Common myeloid progenitor, CD34-positive (primary cell): ENCODE data around the gene GYPB. TPM values are rescaled to one million over a fixed set of nuclear protein-coding genes. Genes with fewer than 3 reads are reported as not detected.
"Not testable (repeated sequence)": the region's sequence is repeated elsewhere in the genome, so short reads cannot be mapped to it uniquely, and the experiment has no call there.

Experiments used
- CTCF ChIA-PET: fragments of 350-600 bp; sonication (Branson Sonifier 250); formaldehyde crosslinking; loops from one replicate; lab custom pipeline; 2021; ENCODE audit warnings: antibody characterized with exemption; lab: Charles Lee
- POLR2A ChIA-PET: fragments of 350-600 bp; sonication (Branson Sonifier 250); formaldehyde crosslinking; loops from one replicate; lab custom pipeline; 2021; ENCODE audit warnings: antibody characterized with exemption; lab: Charles Lee
- DNase-seq, 3 donors: peaks; one replicate each; pipeline versions ENCODE4 v3.0.0 to v3.0.0-alpha.2; 2013
- H3K27ac ChIP-seq, 2 experiments: 1 replicate in 1 of 2; 2 replicates in 1 of 2; pipeline ENCODE4 v1.7.0; 2013; ENCODE audit warnings: inconsistent platforms in 2 of 2, low read length in 2 of 2, mild to moderate bottlenecking in 2 of 2, low read depth in 1 of 2, moderate library complexity in 1 of 2; ENCODE audit not compliant: severe bottlenecking in 2 of 2, insufficient read depth in 1 of 2, poor library complexity in 1 of 2
- H3K27me3 ChIP-seq, 5 experiments: replicated peaks in 2 of 5; 1 replicate in 3 of 5; 2 replicates in 2 of 5; pipeline versions ENCODE4 v1.6.1 to v1.7.0; 2013; ENCODE audit warnings: low read length in 4 of 5, mild to moderate bottlenecking in 2 of 5, moderate library complexity in 2 of 5, inconsistent platforms in 1 of 5; ENCODE audit not compliant: insufficient read depth in 5 of 5, control insufficient read depth in 4 of 5
- H3K36me3 ChIP-seq, 4 experiments: 1 replicate in 2 of 4; 2 replicates in 2 of 4; pipeline versions ENCODE4 v1.6.1 to v1.7.0; 2013; ENCODE audit warnings: low read length in 3 of 4, control low read depth in 1 of 4, mild to moderate bottlenecking in 1 of 4; ENCODE audit not compliant: control insufficient read depth in 4 of 4, insufficient read depth in 4 of 4
- H3K4me1 ChIP-seq, 4 experiments: 1 replicate in 3 of 4; 2 replicates in 1 of 4; pipeline versions ENCODE4 v1.6.1 to v1.7.1; 2013; ENCODE audit warnings: low read length in 3 of 4, mild to moderate bottlenecking in 3 of 4, control low read depth in 1 of 4, inconsistent platforms in 1 of 4, moderate library complexity in 1 of 4; ENCODE audit not compliant: control insufficient read depth in 4 of 4, insufficient read depth in 4 of 4; ENCODE audit errors: control extremely low read depth in 1 of 4
- H3K4me3 ChIP-seq, 7 experiments: 1 replicate in 4 of 7; 2 replicates in 3 of 7; pipeline versions ENCODE4 v1.5.1 to v1.7.0; 2013; ENCODE audit warnings: mild to moderate bottlenecking in 7 of 7, low read length in 6 of 7, moderate library complexity in 6 of 7, inconsistent platforms in 2 of 7, low read depth in 2 of 7, control low read depth in 1 of 7; ENCODE audit not compliant: insufficient read depth in 4 of 7, control insufficient read depth in 1 of 7; ENCODE audit errors: extremely low read depth in 1 of 7
- H3K9me3 ChIP-seq, 5 experiments: 1 replicate in 4 of 5; 2 replicates in 1 of 5; pipeline versions ENCODE4 v1.6.1 to v1.7.1; 2013; ENCODE audit warnings: low read length in 4 of 5, mild to moderate bottlenecking in 2 of 5, inconsistent platforms in 1 of 5, low read depth in 1 of 5, moderate library complexity in 1 of 5; ENCODE audit not compliant: control insufficient read depth in 4 of 5, insufficient read depth in 2 of 5; ENCODE audit errors: control extremely low read depth in 1 of 5
- WGBS: methylation state at CpG from one replicate; pipeline ENCODE4 v1.1.5; 2013; ENCODE audit not compliant: insufficient coverage; 5-methylcytosine and 5-hydroxymethylcytosine counted together
- polyA plus RNA-seq: library from polyadenylated mRNA; unstranded; fragments of 120-200 nt; gene quantifications from one replicate; pipeline ENCODE4 v1.2.1, GENCODE V29; 2013

GYPB gene
- polyA plus RNA-seq = 0.51 TPM

DNA sequence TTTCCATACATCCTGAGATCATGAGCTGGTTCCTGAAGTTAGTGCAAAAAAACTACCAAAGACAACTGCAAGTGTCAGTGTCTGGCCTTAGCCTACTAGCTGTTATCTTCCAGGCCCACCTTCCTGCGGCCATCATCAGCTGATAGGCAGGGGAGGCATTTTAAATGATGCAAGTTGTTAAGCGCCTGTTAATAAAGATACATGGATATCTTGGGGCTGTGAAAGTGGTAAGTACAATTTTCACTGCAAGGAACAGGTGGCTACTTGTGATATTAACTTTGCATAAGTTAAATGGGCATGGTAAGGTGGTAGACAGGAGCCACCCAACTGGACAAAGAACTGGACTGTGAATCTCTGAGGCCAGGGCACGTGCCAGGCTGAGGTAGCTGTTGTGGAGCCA, at the start of gene GYPB:
GYPB (minus strand) TSS at position 104 of the 400 bp plus-strand sequence; CDS start at position 11, 93 bp downstream.
- WGBS = no CpG with 5 or more reads among the region's 3 CpGs
- H3K36me3 ChIP-seq, H3K27ac ChIP-seq, H3K9me3 ChIP-seq, H3K27me3 ChIP-seq, CTCF ChIA-PET, H3K4me1 ChIP-seq, H3K4me3 ChIP-seq: not testable (repeated sequence)
- POLR2A ChIA-PET = interaction anchor here (0.7 kb wide), 1 partner anchor 254 kb away, joined by 3 read pairs; no protein-coding TSS in a partner anchor
- DNase-seq = peak; percentile 13 to 65 (median 31)

DNA sequence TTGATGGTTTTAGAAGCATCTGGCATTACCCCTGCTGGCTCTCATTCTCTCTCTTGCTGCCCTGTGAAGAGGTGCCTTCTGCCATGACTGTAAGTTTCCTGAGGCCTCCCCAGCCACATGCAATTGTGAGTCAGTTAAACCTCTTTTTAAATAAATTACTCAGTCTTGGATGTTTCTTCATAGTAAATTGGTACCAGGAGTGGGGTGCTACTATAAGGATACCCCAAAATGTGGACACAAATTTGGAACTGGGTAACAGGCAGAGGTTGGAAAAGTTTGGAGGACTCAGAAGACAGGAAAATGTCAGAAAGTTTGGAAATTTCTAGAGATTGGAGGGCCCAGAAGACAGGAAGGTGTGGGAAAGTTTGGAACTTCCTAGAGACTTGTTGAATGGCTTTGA, 42.4 kb upstream of the GYPB start:
- H3K4me3 ChIP-seq, H3K27me3 ChIP-seq, H3K36me3 ChIP-seq, H3K9me3 ChIP-seq, POLR2A ChIA-PET, DNase-seq, H3K27ac ChIP-seq, CTCF ChIA-PET: not testable (repeated sequence)
- peaks cover 0 to 19% (median 10%) of the 10 kb centered on the region in 4 experiments for H3K4me1 ChIP-seq

DNA sequence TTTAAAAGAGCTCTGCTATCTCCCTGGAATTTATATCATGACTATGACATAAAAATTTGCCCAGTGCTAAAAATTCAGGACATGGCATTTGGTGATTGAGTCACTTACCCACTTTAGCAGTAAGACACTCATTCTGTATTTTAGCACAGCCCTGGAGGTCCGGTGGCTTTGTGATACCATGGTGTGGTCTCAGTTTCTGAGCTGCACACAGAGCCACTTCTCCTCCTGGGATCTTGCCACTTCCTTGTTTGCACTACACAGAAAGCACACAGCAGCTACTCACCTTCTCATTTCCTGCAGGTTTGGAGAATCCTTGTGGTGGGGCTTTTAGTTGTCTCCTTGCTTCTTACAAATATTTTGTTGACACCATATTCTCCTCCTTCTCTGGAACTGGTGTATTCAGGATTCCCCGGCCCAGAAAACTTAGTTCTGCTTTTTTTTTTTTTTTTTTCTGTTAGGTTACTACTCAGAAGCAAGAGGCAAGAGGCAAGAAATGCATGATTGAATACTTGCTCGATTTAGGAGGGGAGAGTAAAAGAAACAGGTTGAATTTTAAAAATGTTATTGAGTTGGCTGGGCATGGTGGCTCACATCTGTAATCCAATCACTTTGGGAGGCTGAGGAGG, 41.2 kb upstream of the GYPB start:
- CTCF ChIA-PET = interaction anchor here (0.9 kb wide), 1 partner anchor 39 kb away, joined by 4 read pairs; no protein-coding TSS in a partner anchor
- H3K27ac ChIP-seq, H3K36me3 ChIP-seq, POLR2A ChIA-PET, H3K9me3 ChIP-seq, H3K27me3 ChIP-seq: not testable (repeated sequence)
- H3K4me1 ChIP-seq = peaks cover 0 to 19% (median 10%) of the 10 kb centered on the region in 4 experiments
- peak overlapping the region in 3 of 7 experiments; percentile 4 to 48 (median 8) for H3K4me3 ChIP-seq
- peak; percentile 25 to 81 (median 71) for DNase-seq
- 0% methylated on average over 1 of the region's 3 CpGs for WGBS

DNA sequence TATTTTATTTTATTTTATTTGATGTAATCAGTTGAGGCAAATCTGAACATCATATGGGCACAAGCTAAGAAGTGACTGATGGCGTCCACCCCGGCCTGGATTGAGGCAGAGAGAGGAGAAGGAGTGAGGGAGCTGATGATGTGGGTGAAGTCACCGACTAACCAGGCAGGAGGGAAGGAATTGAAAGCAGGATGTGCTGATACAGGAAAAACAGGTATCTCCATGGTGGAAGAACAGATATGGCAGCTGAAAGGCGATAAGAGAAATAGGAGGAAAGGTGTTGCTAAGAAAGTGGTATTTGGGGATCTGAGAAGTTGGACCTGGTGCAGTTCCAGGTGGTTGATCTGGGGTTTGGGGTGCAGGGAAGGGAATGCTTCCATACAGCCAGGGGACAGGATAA, 37.6 kb upstream of the GYPB start:
- no peaks in the 10 kb centered on the region for H3K36me3 ChIP-seq
- no peak for DNase-seq
- H3K27ac ChIP-seq = no peak overlapping the region
- 90% methylated on average over 3 of the region's 4 CpGs for WGBS
- peaks cover 0 to 12% (median 10%) of the 10 kb centered on the region in 4 experiments for H3K4me1 ChIP-seq
- ChIA-PET CTCF (no interaction called here), POLR2A (interaction anchor here (0.6 kb wide), 1 partner anchor 12 kb away, joined by 3 read pairs; no protein-coding TSS in a partner anchor)
- no peaks in the 10 kb centered on the region for H3K27me3 ChIP-seq
- H3K4me3 ChIP-seq = no peak overlapping the region
- peaks cover 0 to 3% (median 0%) of the 10 kb centered on the region in 5 experiments for H3K9me3 ChIP-seq

DNA sequence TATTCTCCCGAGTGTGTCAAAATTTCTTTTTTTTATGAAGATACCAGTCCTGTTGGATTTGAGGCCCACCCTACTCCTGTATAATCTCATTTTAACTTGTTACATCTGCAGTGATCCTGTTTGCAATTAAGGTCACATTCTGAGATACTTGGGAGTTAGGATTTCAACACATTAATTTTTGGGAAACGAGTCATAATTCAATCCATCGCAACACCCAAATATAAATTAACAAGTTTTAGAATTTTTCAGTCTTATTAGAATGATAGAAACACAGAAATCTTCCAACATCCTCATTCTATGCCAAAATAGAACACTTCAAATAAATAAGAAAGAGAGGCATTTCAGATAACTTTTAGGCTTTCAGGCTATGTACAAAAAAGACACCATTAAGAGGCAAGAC, 36.2 kb upstream of the GYPB start:
- DNase-seq, H3K27ac ChIP-seq, H3K27me3 ChIP-seq, H3K9me3 ChIP-seq, POLR2A ChIA-PET, H3K4me3 ChIP-seq, H3K36me3 ChIP-seq, CTCF ChIA-PET: not testable (repeated sequence)
- no CpG with 5 or more reads among the region's 3 CpGs for WGBS
- H3K4me1 ChIP-seq = peaks cover 0 to 14% (median 11%) of the 10 kb centered on the region in 4 experiments

DNA sequence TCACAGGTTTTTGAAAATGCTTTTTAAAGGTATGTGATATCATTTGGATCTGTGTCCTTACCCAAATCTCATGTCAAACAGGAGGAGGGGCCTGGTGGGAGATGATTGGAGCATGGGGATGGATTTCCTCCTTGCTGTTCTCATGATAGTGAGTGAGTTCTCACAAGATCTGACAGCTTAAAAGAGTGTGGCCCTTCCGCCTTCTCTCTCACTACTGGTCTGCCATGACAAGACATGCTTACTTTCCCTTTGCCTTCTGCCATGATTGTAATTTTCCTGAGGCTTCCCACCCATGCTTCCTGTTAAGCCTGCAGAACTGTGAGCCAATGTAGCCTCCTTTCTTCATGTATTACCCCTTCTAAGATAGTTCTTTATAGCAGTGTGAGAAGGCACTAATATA, 32.3 kb upstream of the GYPB start:
- H3K4me3 ChIP-seq, H3K4me1 ChIP-seq, CTCF ChIA-PET, H3K9me3 ChIP-seq, POLR2A ChIA-PET, H3K36me3 ChIP-seq, H3K27ac ChIP-seq, H3K27me3 ChIP-seq, DNase-seq: not testable (repeated sequence)
- 100% methylated on average over 1 of the region's 1 CpG for WGBS

DNA sequence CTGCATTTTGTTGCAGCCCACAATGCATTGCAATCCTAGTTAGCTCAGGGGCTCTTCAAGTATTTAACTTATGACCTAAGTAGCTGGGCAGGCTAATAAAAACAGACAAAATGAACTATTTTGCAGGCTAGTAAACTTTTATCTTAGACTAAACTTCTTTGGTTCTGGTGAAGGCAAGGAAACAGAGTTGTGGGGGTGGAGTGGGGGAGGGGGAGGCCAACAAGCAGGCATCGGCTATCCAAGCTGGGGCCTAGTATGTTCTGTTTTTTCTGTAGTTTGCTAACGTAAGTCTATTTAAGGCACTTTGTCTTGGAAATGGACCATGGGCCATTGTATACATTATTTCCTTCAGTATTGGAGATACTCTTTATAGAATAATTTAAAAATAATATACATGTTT, 31.5 kb upstream of the GYPB start:
- WGBS = no CpG with 5 or more reads among the region's 2 CpGs
- H3K27me3 ChIP-seq, H3K9me3 ChIP-seq, CTCF ChIA-PET, H3K36me3 ChIP-seq, H3K27ac ChIP-seq, POLR2A ChIA-PET, H3K4me1 ChIP-seq: not testable (repeated sequence)
- peak in 1 of 3 donors; percentile 44 for DNase-seq
- peak overlapping the region in 1 of 7 experiments; percentile 28 for H3K4me3 ChIP-seq
